COLO668 (cell line): ENCODE data around the gene SRRM5.
"Not testable (repeated sequence)": the region's sequence is repeated elsewhere in the genome, so short reads cannot be mapped to it uniquely, and the experiment has no call there.

Experiments used
- DNase-seq: peaks from one replicate; lab custom pipeline; 2025; ENCODE audit not compliant: unreplicated experiment; lab: John Stamatoyannopoulos, UW

Gene SRRM5

DNA sequence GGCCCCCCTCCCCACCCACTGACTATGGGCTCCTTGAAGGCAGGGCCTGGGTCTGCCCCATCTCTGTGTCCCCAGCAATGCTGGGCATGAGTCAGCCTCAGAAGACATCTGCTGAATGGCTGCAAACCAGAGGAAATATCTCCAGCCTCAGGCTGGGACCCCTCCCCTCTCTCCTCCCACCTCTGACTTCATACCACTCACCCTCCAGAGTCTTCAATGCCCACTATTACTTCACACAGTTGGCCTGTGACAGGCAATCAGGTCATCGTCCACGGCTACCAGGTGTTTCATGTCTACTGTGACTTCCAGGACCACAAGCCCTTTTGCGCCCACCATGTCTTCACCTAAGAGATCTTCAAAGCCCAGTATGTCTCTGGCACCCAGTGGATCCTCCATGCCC is at the start of gene SRRM5:
Gene SRRM5, plus strand, starts transcription at position 301 of the 400 bp plus-strand sequence. Its CDS starts 34 bp downstream, at position 335.
- no peak for DNase-seq

DNA sequence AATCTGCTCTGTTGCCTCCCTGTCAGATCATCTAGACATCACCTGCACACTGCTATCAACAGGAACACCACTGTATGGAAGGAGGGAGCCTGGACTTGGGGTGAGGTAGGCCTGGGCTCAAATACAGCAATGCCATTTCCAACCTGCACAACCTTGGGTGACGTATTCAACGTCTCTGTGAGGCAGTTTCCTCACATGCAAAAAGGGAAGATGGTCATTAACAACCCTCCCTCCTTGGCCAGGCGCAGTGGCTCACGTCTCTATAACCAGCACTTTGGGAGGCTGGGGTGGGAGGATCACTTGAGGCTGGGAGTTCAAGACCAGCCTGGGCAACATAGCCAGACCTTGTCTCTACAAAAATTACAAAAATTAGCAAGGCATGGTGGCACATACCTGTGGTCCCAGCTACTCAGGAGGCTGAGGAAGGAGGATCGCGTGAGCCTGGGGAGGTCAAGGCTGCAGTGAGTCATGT is 49.6 kb upstream of the SRRM5 start:
- DNase-seq = no peak

GRCh38 chr19:43562698-43563241 is 49.1 kb upstream of the SRRM5 start:
- no peak for DNase-seq

- no peak for DNase-seq
Observed at GRCh38 chr19:43563816-43564457, 48.0 kb upstream of the SRRM5 start.

- DNase-seq = no peak
Observed at GRCh38 chr19:43564800-43565199, 47.1 kb upstream of the SRRM5 start.

DNA sequence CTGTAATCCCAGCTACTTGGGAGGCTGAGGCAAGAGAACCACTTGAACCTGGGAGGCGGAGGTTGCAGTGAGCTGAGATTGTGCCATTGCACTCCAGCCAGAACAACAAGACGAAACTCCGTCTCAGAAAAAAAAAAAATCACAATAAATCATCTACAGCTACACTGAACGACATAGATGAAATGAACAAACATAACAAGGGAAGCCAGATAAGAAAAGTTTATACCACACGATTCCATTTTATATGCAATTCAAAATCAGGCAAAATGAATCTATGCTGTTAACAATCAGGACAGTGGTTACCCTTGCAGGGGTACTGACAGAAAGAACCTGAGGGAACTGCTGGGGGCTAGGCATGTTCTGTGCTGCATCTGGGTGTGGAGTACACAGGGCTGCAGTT is 42.2 kb upstream of the SRRM5 start:
- no peak for DNase-seq

DNA sequence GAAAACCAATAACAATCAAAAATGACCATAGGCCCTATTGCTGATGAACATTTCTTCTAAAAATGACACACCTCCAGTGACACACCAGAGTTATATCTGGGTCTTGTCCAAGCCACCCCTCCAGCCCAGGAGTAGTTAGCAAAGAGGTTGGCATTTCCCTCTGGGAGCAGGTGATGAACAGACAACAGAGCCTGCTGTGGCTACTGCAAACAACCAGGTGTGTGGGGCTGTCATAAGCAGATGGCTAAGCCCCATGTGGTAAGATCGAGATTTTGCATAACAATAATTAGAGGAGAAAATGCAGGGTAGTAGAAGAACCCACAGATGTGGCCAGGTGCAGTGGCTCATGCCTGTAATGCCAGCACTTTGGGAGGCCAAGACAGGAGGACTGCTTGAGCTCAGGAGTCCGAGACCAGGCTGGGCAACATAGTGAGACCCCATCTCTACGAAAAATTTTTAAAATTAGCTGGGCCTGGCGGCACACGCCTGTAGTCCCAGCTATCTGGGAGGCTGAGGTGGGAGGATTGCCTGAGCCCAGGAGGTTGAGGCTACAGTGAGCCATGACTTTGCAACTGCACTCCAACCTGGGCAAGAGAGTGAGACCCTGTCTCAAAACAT is 41.6 kb upstream of the SRRM5 start:
- peak; percentile 76 for DNase-seq

- peak; percentile 64 for DNase-seq
Observed at GRCh38 chr19:43572171-43572588, 39.7 kb upstream of the SRRM5 start.

DNA sequence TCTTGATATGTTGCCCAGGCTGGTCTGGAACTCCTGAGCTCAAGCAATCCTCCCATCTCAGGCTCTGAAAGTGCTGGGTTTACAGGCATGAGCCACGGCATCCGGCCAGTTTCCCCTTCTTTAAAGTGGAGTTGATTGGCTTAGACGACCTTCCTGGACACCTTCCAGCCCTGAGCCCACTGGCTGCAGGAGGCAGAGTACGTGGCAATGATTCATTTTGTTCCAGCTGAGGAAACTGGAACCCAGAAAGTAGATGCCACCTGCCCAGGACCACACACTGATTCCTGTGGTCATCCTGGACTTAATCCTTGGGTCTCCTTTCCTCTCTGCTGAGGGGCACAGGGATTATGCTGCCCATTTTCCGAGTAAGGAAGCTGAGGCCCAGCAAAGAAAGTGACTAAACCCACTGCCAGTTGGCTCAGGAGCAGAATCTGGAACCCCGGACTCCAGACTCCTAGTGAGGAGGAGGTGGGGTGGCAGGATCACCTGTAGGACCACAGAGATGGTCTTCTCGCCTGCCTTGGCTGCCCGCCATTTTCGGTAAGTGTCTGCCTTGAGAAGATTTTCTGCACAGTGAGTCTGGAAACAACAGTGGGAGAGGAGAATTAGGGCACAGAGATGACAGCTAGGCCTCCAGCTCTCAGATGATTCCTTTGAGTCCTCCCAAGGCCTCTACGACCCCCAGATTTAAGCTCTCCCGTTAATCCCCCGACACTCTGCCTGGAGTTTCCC is 37.3 kb upstream of the SRRM5 start:
- no peak for DNase-seq

DNA sequence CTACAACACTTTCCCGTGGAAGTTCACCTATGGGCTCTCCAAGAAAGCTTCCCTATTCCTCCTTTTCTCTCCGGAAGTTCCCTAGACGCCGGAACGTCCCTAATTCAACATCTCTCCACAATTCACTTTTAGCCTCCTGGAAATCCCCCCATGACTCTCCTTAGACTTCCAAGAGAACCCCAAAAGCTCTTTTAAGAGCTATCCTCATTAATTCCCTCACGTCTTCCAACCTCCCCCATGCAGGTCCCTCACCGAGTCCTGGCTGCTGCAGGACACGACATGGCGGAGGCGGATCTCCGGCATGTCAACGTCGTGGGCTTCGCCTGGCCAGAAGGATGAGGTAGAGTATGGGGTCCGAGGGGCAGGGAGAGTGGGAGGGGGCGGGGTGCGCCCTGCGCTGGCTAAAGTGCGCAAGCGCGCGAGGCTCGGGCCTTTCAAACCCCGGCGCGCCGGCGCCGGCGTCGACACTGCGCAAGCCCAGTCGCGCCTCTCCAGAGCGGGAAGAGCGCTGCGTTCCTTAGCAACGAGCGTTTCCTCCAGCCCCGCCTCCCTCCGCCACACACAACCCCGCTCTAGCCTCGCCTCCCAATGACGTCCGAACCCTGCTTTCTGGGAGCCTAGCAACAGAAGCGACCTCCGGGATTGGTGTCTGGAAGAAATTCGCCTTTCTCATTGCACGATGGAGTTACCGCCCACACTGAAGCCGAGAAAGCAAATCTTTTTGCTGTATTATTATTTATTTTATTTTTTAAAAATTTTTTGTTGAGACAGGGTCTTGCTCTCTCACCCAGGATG is 36.5 kb upstream of the SRRM5 start, which contains the start of the genes PINLYP and XRCC1:
Gene PINLYP, plus strand, starts transcription at position 646 of the 795 bp plus-strand sequence. CDS start 1,391 bp downstream, outside the sequence.
Gene XRCC1, minus strand, starts transcription at position 372 of the 795 bp plus-strand sequence. Its CDS starts 69 bp downstream, at position 303.
- DNase-seq = peak; percentile 98

GRCh38 chr19:43575955-43576878 is 35.7 kb upstream of the SRRM5 start:
- DNase-seq = no peak

GRCh38 chr19:43578787-43579186 is 33.1 kb upstream of the SRRM5 start:
- DNase-seq = no peak

DNA sequence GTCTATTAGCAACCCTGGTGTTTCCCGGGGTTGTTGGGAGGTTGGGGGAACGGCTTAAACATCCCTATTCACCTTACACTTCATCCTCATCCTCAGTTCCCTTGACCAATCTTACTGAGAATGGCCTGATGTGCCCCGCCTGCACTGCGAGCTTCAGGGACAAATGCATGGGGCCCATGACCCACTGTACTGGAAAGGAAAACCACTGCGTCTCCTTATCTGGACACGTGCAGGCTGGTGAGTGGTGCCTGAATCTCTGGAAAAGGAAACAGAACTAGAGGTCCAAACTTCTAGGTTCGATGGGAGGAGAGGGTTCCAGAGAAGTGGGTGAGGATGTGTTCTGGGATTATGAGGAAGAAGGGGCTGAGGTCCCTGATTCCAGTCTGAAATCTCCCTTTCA is 30.4 kb upstream of the SRRM5 start:
- no peak for DNase-seq

DNA sequence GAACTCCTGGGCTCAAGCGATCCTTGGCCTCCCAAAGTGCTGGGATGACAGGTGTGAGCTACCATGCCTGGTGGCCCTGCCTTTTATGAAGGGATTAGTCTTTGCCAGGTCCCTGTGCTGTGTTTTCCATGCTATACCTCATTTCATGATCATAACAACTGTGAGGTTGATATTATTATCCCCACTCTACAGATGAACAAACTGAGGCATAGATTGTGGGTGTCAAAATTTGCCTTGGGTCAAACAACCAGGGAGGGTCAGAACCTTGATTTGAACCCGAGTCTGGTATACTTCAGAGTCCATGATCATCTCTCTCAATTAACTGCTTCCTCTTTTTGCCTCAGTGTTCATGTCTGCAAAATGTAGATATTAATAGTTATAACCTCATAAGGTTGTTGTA is 29.4 kb upstream of the SRRM5 start:
- DNase-seq = no peak

DNA sequence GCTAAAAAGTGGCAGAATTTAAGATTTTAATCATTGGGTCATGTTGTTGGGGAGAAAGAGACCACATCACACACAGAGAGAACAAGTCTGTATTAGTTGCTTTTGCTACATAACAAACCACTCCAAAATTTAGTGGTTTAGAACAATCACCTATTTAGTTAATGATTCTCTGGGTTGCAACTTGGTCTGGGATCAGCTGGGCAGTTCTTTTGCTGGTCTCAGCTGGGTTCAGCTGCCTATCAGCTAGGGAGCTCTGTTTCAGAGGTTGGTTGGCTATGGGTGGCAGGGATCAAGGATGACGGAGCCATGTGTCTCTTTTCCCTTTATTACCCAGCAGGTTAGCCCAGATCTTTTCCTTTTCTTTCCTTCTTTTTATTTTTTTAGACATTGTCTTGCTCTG is 27.4 kb upstream of the SRRM5 start:
- DNase-seq = no peak

DNA sequence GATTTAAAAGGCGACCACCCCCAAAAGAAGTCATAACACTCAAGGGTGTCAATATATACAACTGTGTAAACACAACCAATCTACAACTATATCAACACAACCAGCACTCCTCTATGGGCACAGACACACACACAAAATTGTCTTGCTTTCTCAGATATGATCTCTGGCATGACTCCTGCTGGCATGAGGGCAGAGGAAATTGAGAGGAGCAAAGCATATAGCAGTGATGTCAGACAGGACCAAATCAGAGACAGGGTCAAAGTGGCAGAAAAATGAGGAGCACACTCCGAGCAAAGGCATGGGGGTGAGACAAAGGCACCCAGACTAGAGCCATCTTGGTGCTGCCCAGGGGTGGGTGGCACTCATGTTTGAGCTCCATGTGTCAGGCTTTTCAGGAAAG is 25.5 kb upstream of the SRRM5 start:
- no peak for DNase-seq

- DNase-seq = not testable (repeated sequence)
Observed at GRCh38 chr19:43587029-43587428, 24.9 kb upstream of the SRRM5 start.

DNA sequence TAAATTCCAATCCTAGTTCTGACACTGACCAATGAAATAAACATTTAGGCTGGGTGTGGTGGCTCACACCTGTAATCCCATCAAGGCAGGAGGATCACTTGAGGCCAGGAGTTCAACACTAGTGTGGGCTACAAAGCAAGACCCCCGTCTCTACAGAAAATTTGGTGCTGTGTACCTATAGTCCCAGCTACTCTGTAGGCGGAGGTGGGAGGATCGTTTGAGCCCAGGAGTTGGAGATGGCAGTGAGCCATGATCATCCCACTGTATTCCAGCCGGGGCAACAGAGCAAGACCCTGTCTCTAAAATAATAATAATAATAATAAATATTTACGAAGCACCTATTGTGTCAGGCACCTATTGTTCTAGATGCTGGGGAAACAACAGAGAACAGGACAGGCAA is 22.6 kb upstream of the SRRM5 start:
- DNase-seq = no peak

DNA sequence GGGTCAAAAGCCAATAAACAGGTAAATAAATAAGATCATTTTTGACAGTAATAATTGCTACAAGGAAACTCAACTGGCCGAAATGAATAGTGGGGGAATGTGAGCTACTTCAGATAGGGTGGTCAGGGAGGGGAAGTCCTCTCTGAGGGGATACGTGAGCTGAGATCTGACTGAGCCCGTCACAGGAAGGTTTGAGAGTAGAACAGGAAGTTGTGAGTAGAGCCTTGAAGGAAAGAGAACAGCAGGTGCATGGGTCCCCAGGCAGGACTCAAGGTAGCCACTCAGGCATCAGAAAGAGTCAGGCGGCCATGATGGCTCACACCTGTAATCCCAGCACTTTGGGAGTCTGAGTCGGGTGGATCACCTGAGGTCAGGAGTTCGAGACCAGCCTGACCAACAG is 22.2 kb upstream of the SRRM5 start:
- DNase-seq = no peak
